Hypothalamus (tissue), 51 donors: ENCODE data around the gene SCFD2.

Experiments used
- DNase-seq, 51 donors: peaks; one replicate each; lab custom pipeline; 2025; lab: John Stamatoyannopoulos, UW

SCFD2 gene

DNA sequence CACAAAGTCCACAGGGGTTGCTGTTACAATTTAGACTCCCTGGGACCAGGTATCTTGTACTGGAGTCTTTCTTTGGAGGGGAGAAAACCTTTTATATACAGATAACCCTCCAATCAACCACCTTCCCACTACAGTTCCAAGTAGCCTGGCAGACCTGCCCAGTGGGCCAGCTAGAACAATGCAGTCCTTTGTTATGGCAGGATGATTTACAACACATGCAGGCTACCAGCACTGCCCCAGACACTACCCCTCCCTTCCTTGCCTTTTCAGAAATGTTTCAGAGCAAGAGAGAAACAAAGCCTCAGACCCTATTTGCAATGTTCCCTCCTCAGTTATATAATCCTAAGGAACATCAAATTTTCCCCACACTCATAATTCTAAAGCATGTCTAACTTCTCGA is 492.7 kb downstream of the SCFD2 start:
- peak in 2 of 51 donors; percentile 13 for DNase-seq

DNA sequence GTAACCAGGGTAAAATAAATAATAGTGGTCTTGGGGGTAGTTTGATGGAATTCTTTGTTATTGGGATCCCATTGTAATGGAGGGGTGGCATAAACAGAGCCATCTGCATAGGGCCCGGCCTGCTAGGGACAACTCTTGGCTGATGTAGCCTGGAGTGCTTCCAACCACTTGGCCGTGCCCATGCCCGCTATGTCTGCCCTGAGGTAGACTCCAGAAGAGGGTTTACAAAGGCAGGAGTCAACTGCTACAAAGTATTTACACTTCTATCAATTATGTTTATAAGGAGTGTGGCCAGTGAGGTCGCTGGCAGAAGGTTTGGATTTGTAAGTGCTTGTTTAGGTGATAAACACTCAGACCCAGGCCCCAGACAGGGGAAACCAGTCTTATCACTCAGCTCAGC is 495.6 kb downstream of the SCFD2 start:
- peak in 4 of 51 donors; percentile 5 to 9 (median 7) for DNase-seq

DNA sequence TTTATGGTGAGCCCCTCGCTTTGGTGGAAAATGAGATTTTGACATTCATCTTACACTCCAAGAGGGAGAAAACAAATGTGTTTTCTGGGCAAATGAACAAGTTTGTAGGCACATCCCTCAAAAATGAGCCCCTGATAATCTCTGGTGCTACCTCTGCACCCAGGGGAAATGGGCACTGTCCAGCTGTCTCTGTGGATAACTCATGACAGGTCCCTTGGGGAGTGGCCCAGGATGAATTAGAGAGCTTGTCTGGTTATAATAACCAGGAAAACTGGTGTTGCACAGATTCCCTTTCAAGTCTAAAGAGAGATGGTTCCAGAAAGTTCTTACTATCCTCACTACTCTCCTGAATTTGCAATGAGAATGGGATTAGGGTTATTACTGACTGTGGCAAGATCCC is 496.2 kb downstream of the SCFD2 start:
- no peak for DNase-seq

DNA sequence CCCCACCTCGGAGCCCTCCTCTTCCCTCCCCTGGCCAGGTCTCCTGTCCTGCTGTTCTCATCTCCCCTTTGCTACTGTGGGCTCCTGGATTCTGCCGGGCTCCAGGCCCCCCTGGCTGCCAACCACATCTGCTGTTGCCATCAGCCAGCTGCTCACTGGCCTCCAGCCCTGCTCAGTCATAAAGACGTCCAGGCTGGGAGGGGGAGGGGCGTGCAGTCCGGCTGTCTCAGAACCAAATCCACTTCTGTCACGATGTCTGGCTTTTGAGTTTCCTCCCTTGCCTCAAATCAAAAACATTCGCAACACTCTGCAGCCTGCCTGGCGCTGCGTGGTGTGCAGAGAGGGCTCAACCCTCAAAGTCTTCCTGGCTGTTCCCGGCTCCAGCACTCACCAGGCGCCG is 496.7 kb downstream of the SCFD2 start:
- peak in 40 of 51 donors; percentile 7 to 71 (median 36) for DNase-seq

DNA sequence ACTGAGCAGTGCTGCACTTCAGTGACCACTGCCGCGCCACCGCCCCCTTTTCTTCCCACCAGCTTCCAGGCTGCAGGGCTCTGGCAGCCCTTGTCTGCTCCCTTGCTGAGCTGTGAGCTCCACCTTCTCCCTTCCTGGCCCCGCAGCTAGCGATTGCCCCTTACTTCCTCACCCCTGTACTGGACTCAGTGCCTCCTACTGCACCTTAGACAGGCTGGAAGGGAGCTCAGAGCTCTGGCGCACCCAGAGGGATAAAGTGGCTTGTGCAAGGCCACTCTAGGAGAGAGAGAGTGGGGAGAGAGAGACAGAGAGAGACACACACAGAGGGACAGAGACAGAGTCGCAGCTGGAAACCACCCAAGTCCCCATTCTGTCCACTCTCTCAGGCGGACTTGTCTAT is 497.7 kb downstream of the SCFD2 start:
- DNase-seq: peak in 24 of 51 donors; percentile 1 to 60 (median 16)

DNA sequence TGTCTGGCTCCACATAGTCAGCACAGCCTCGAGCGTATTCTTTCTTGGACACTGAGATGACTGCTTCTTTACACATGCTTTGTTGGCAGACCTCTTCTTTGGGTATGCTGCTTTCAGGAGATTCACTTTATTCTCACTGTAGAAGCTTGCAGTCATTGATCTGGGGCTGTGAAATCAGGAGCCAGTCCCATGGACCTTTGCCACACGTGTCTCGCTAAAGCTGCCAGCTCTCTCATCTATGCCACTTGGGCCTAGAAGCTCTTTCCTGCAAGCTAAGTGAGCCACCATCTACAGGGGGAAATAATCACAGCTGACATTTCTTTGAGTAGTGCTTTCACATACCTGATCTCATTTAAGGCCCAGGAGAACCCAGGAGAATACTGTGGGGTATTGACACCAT is 498.7 kb downstream of the SCFD2 start:
- DNase-seq: no peak

DNA sequence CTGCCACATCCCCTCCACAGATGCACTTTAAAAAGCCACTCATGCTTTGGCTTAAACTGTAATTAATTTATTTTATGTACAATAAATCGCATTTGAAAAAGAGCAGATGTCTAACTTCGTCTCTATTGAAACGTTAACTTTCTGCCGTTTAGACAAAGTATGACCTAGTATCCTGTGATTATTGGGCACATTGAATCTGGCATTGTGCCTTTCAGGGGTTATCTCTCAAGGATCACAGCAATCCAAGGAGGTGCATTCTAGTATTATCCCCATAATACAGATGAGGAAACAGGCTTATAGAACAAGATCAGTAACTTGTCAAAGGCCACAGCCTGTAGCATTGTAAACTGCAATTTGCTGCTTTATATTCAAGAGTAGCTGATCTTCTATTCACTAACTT is 499.1 kb downstream of the SCFD2 start:
- DNase-seq: no peak

DNA sequence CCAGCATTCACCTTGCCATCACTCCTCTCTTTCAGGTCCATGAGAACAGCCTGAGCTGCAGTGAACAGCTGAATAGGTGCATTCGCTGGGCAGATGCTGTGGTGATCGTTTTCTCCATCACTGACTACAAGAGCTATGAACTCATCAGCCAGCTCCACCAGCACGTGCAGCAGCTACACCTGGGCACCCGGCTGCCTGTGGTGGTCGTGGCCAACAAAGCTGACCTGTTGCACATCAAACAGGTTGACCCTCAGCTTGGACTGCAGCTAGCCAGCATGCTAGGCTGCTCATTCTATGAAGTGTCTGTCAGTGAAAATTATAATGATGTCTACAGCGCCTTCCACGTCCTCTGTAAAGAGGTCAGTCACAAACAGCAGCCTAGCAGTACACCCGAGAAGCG is 500.6 kb downstream of the SCFD2 start:
- no peak for DNase-seq

DNA sequence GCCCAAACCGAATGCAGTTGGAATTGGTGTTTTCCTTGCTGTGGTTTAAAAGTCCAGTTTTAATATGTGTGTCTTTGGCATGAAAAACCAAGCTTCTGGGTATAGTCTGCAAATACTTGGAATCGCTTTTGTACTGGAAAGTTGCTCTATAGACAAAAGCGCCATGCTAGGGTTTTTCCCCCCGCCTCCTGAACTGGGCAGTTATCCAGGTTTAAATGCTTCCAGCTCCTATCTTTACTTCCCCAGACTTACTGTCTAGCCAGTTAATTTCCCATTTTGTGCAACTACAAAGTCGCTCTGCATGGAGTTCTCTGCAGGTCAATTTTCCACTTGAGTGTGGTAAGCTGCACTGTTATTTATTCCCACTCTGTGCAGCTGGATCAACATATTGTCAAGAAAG is 501.1 kb downstream of the SCFD2 start:
- DNase-seq: no peak

DNA sequence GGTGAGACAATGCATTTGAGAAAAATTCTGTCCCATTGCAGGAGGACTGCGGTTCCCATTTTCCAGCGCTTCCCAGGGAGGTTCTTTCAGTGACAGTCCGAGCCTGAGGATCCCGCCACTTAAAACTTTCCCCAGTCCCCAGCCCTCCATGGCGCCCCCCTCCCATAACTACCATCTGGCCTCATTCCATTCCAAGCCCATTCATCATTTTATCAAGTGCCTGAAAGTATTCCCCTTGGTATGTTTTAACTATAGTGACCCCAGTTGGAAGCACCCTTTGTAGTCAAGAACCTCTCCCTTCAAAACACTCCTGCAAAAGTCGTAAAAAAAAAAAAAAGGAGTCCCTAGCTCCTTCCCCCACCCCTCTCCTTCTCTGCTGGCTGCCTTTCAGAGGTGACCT is 502.5 kb downstream of the SCFD2 start:
- no peak for DNase-seq

DNA sequence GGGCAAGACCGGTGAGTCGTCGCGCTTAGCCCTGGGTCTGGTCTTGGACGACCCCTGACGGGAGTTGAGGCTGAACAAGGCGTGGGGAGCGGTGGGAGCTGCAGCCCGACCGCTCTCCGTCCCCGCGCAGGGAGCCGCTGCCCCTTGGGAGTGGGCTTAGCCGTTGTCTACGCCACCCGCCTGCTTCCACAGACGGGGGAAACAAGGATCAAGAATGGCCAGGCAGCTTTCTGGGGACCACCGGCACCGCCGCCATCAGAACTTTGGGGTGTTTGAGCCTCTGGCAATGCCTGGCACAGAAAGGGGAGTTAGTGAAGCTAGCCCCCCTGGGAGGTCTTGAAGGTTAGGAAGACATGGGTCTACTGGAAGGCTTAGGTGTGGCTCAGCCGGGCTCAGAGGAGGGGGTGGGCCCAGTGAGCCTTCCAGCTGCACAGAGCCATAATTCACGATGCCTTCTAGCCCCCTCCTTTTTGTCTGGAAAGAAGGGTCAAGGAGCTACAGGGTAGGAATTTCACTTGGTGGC is 503.2 kb downstream of the SCFD2 start:
- no peak for DNase-seq

DNA sequence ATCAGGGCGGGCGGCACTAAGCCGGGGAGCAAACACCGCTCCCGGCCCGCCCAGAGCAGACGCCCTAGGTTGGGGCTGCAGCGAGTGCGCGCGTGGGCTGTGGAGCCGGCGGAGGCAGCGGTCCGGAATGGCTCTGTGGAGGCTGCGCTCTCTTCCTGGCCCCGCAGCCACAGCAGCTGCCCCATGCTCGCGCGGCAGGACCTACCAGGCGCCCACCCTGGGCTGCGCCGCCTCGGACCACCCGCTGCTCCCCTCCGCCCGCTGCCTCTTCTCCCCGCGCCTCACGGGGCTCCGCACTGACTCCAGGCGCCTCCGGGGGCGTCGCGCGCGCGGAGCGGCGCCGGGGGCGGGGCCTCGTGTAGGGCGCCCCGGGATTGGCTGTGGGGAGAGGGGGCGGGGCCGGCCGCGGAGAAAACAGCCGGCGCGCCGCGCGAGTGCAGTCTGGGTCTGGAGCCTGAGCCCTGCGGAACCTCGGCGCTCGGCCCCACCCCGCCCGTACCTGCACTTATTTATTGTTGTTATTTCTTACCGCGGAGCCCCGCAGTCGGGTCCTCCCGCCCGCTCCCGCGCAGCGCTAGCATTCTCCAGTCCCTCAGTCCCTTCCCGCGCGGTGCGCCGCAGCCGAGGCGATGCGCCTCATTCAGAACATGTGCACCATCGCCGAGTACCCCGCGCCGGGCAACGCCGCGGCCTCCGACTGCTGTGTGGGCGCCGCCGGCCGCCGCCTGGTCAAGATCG is 503.8 kb downstream of the SCFD2 start, which contains the start of gene RASL11B:
RASL11B (plus strand) TSS at position 439 of the 738 bp plus-strand sequence; CDS start at position 630, 191 bp downstream.
- peak; percentile 5 to 89 (median 66) for DNase-seq

DNA sequence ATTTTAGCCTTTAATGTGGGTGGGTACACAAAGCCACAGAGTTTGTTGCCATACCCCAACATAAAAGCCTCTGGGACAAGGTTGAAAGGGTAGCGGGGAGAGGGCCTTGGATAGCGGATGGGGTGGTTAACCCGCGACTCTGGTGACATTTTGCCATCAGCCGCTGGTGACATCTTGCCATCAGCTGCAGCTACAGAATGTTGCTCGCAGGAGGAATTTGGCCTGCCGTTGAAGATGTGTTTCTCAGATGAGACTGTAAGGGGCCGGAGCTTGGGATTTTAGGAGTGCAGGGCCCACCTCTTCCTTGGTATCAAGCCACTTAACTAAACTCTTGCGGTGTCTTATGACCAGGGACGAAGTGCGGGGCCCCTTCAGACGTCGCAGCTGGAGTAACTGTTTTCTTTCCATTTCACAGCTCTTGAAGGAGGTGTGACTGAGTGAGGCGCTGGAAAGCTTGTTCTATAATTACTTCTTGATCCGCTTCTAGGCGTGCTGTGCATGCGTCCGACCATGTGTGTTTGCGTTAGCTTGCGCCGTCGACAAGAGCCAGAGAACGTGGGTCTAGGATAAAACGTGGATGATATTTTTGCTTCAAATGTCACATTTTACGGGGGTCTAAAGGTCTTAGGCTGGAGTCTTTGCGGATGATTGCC is 504.6 kb downstream of the SCFD2 start:
- DNase-seq: no peak

DNA sequence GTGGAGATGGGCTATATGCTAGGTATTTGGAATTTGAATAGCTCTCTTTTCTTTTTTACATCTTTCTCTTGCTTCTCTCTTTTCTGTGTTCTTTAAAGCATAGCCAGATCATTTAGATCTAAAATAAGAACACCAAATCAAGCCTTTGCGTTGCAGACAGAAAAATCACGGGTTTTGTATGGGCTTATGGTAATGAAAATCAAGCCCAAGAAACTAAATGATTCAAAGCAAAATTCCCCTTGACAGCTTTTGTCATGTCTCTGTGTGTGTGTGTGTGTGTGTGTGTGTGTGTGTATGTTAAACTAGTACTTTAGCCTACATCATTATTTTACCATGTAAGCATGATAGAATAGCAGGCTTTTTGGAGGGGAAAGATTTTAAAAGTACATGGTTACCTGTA is 505.5 kb downstream of the SCFD2 start:
- no peak for DNase-seq

DNA sequence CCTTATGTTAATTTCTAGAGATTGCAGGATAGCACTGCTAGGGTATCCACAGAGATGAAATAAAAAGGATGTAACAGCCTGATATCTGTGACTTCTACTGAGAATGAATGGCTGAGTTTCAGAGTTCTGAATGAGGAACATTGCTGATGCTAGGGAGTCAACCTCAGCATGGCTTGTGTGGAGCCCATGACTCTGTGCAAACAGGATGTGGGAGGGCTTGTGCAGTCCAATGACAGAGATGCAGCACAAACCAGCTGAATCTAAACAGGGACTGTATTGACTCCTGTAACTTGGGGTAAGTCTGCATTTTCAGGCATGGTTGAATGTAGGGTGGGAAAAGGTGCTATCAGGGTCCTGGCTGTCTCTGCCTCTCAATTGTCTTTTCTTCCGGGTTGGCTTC is 509.1 kb downstream of the SCFD2 start:
- no peak for DNase-seq

DNA sequence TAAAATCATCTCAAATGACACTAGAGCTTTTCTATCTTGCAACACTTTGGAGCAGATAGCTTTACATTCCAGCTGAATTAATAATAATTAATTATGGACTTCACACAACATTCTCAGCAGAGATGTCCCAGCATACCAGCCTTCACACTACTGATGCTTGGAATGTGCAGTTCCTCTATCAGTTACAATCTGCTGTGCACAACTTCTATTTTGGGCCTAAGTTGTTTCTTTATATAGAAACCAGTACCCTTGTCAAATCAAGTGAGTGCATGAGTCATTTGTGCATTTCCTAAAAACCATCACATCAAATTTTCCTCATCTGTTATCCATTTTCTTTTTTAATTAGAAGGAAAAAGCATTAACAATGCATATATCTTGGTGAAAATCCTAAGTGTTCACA is 512.5 kb downstream of the SCFD2 start:
- no peak for DNase-seq

DNA sequence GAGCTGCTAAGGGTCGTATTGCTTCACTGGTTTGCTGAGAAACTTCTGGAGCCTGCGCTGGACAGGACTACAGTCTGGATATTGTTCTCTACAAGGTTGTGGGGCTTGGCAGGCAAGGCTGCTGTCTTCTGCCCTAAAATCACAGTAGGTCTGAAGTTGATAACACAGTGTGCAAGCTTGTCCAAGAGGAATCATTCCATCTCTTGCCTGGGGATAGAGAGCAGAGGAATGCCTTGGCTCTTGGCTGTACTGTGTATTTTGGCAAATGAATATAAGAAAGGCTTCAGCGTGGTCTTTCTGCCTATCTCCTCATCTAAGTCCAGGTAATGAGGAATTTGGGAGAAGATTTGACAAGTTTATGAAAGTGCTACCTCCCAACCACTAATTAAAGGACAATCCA is 513.1 kb downstream of the SCFD2 start:
- DNase-seq: no peak

DNA sequence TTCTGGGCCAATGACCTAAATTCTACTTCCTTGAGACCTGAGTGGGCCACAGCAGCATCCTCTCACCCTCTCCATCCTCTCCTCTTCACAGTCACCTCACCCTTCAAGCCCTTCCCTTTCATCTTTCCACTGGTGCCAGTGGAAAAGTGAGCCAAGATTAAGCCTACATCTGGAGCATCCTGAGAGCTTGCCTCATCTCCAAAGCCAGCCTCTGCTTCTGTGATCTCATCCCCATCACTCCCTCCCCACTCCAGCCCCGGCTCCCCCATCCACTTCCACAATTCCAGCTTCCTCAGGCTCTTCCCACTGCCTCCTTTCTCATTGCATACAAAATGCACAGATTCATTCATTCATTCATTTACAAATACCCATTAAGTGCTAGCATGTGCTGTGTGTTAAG is 513.8 kb downstream of the SCFD2 start:
- DNase-seq: no peak

DNA sequence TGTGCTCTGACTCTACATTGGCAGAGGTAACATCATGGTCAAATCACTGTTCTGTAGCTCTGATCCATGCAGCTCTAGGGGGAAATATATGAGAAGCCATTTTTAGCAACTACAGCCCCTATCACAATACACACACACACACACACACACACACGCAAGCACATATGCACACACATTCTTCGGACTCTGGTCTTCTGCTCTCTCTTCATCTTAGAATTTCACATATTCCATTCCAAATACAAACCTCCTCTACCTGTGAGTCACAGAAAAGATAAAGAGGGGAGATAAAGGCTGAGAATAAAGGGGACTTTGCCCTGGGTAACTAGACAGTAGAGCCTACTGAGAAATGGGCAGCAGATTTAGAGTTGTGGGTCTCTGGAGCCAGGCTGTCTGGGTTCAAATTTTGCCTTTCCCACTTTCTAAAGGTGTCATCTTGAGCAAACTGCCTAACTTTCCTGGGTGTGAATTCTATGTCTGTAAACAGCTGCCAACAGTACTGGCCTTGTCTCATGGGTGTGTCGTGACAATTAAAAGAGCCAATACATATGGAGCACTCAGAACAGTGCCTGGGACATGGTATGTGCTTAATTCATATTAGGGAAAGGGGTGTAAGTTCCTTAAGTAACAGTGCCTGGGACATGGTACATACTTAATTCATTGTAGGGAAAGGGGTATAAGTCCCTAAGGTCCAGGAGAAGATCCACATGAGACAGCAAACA is 515.3 kb downstream of the SCFD2 start:
- no peak for DNase-seq

DNA sequence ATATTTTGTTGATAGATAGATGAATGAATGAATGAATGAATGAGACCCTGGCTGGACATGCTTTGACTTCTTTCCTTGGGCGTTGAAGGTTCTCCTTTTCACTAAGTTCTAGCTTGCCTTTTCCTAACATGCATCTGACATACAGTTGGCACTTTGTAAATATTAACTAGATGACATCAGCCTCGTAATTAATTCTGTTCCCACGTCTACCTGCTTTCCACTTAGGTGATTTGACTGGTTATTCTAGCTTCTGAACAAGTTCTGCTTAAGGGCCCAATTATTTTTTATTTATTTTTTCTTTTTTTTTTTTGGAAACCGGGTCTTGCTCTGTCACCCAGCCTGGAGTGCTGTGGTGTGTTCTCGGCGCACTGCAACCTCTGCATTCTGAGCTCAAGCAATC is 517.6 kb downstream of the SCFD2 start:
- DNase-seq: no peak

DNA sequence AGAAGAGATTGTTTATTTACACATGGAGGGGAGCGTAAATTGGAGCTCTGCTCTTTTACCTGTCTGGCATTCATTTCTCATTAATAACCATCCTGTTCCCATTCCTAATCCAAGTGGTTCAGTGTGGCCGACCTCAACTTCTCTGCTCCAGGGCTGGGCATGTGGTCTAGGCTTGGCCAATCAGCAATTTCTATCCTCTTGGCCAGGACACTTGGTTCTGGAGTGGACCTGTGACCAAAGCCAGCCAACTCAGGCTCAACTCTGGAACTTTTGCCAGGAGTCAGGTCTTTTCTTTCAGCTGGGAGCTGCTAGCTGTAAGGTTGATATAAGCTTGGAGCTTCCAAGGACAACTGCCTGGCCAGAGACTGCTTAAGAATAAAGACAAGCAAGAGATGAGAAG is 519.4 kb downstream of the SCFD2 start:
- DNase-seq: peak in 4 of 51 donors; percentile 9 to 31 (median 18)
